ENCODE results near the gene LTC4S. TPM values are rescaled to one million over a fixed set of nuclear protein-coding genes. Genes with fewer than 3 reads are reported as not detected.

The LTC4S gene
- polyA plus RNA-seq, 2 of the 4 experiments (the other 2 are of a cell fraction): not detected

GRCh38 chr5:179796877-179797608 lies 3.3 kb downstream of the LTC4S start:
- FAIRE-seq (no peak), ATAC-seq (no peak), DNase-seq (ENCODE audit: low read depth in 1 of 2, low spot score in 1 of 2) (no peak)
- 87% methylated on average over 20 of the region's 21 CpGs for WGBS (ENCODE audit: missing lambda C conversion rate)
- no peak for TF ChIP-seq EP300 (IDR thresholded peaks at IDR 0.05)
- no peak for TF ChIP-seq HOXB5 (CRISPR knock-in tag; IDR thresholded peaks at IDR 0.05)
- no peak for TF ChIP-seq HEYL (CRISPR knock-in tag; IDR thresholded peaks at IDR 0.05)
- TF ChIP-seq HES2 (IDR thresholded peaks at IDR 0.05): no peak
- TF ChIP-seq PBX3 (IDR thresholded peaks at IDR 0.05): no peak
- no peak for TF ChIP-seq ZNF302 (CRISPR knock-in tag; IDR thresholded peaks at IDR 0.05)
- no peak for TF ChIP-seq ZFP36 (IDR thresholded peaks at IDR 0.05; ENCODE audit: borderline replicate concordance, partially characterized antibody)
- TF ChIP-seq RAD21 (conservative IDR thresholded peaks at IDR 0.05 in 1 of 2, IDR thresholded peaks at IDR 0.05 in 1 of 2): no peak
- TF ChIP-seq RNF2 (IDR thresholded peaks at IDR 0.05; ENCODE audit: borderline replicate concordance, low read depth): no peak
- TF ChIP-seq HMGXB4 (CRISPR knock-in tag; IDR thresholded peaks at IDR 0.05; ENCODE audit: borderline replicate concordance): no peak
- TF ChIP-seq CEBPB (IDR thresholded peaks at IDR 0.05): no peak
- no peak for TF ChIP-seq ELK1 (IDR thresholded peaks at IDR 0.05; ENCODE audit: low read depth, low read length)
- no peak for TF ChIP-seq BCL3 (IDR thresholded peaks at IDR 0.05)
- no peak for TF ChIP-seq RCOR1 (IDR thresholded peaks at IDR 0.05; ENCODE audit: low read depth, low read length)
- TF ChIP-seq JUN (IDR thresholded peaks at IDR 0.05): no peak
- TF ChIP-seq MAX (IDR thresholded peaks at IDR 0.05): no peak
- no peak for TF ChIP-seq NR3C1 (IDR thresholded peaks at IDR 0.05)
- no peak for TF ChIP-seq FOXS1 (CRISPR knock-in tag; IDR thresholded peaks at IDR 0.05)
- Histone ChIP-seq H3K4me1 (peaks cover 16% of the 10 kb centered on the region; the same call in 2 of the 3 replicates), H3K4me3 (peak overlapping the region; percentile 59; the same call in 1 of the 3 replicates), H3K27ac (peak overlapping the region; percentile 82 to 90; a peak in 4 of 6 replicates), H3K4me2 (peak overlapping the region; percentile 90), H3K9me3 (no peaks in the 10 kb centered on the region)
- CTCF ChIA-PET: interaction anchor here (0.7 to 5.9 kb wide), 16 partner anchors 10 to 181 kb away, joined by 3 to 68 read pairs (median 4); partner anchors contain the start of gene SQSTM1
- POLR2A ChIA-PET: interaction anchor here (0.9 kb wide), 1 partner anchor 66 kb away, joined by 3 read pairs; no protein-coding TSS in a partner anchor

GRCh38 chr5:179797741-179798140 lies 4.0 kb downstream of the LTC4S start:
- H3K4me1 ChIP-seq: peaks cover 23% of the 10 kb centered on the region
- H3K9me3 ChIP-seq: no peaks in the 10 kb centered on the region
- ChIA-PET CTCF (interaction anchor here (0.8 to 5.9 kb wide), 11 partner anchors 9 to 330 kb away, joined by 3 to 68 read pairs (median 12); no protein-coding TSS in a partner anchor), POLR2A (interaction anchor here (0.9 kb wide), 1 partner anchor 67 kb away, joined by 3 read pairs; no protein-coding TSS in a partner anchor)
- H3K4me3 ChIP-seq: no peak overlapping the region
- 98% methylated on average over 22 of the region's 30 CpGs for WGBS (ENCODE audit: missing lambda C conversion rate)
- FAIRE-seq (no peak), ATAC-seq (no peak), DNase-seq (ENCODE audit: low read depth in 1 of 2, low spot score in 1 of 2) (no peak)
- H3K27ac ChIP-seq: no peak overlapping the region
- no peak overlapping the region for H3K4me2 ChIP-seq
- no peak for TF ChIP-seq ESRRA (IDR thresholded peaks at IDR 0.05; ENCODE audit: borderline replicate concordance, low read length)
- TF ChIP-seq CEBPB (IDR thresholded peaks at IDR 0.05): no peak
- no peak for TF ChIP-seq BHLHE40 (IDR thresholded peaks at IDR 0.05; ENCODE audit: low read depth, low read length)
- no peak for TF ChIP-seq NPAS2 (CRISPR knock-in tag; IDR thresholded peaks at IDR 0.05; ENCODE audit: borderline replicate concordance)
- no peak for TF ChIP-seq TFCP2L1 (CRISPR knock-in tag; IDR thresholded peaks at IDR 0.05)
- TF ChIP-seq EP300 (IDR thresholded peaks at IDR 0.05): no peak
- no peak for TF ChIP-seq TP53 (CRISPR knock-in tag; IDR thresholded peaks at IDR 0.05)
- TF ChIP-seq MAFK (IDR thresholded peaks at IDR 0.05; ENCODE audit: partially characterized antibody): no peak
- no peak for TF ChIP-seq ELK1 (IDR thresholded peaks at IDR 0.05; ENCODE audit: low read depth, low read length)
- TF ChIP-seq CTCF (IDR thresholded peaks at IDR 0.05): no peak
- no peak for TF ChIP-seq RFX5 (IDR thresholded peaks at IDR 0.05)
- no peak for TF ChIP-seq ZNF302 (CRISPR knock-in tag; IDR thresholded peaks at IDR 0.05)
- TF ChIP-seq CBX8 (IDR thresholded peaks at IDR 0.05): no peak
- no peak for TF ChIP-seq EHF (CRISPR knock-in tag; IDR thresholded peaks at IDR 0.05)
